GM18520 (cell line): Measurements from ENCODE around the gene HS6ST1.

Source experiments
- ATAC-seq: cut with Tn5 transposase; IDR thresholded peaks from one replicate; pipeline ENCODE4 v1.9.1; 2021; ENCODE audit not compliant: unreplicated experiment

The HS6ST1 gene

GRCh38 chr2:128249555-128249954, 69.1 kb downstream of the HS6ST1 start:
- no peak for ATAC-seq

- ATAC-seq, result no peak
Observed at GRCh38 chr2:128245813-128246212, 72.9 kb downstream of the HS6ST1 start.

- ATAC-seq, result no peak
Observed at GRCh38 chr2:128241896-128242295, 76.8 kb downstream of the HS6ST1 start.

GRCh38 chr2:128237911-128238697, 80.6 kb downstream of the HS6ST1 start:
- ATAC-seq, result no peak

GRCh38 chr2:128237081-128237534, 81.6 kb downstream of the HS6ST1 start:
- no peak for ATAC-seq

- no peak for ATAC-seq
Observed at GRCh38 chr2:128236491-128237035, 82.1 kb downstream of the HS6ST1 start.

GRCh38 chr2:128235581-128235980, 83.1 kb downstream of the HS6ST1 start:
- ATAC-seq, result no peak

GRCh38 chr2:128234613-128235012, 84.1 kb downstream of the HS6ST1 start:
- no peak for ATAC-seq

GRCh38 chr2:128233790-128234395, 84.8 kb downstream of the HS6ST1 start:
- no peak for ATAC-seq

- ATAC-seq, result peak; percentile 92
Observed at GRCh38 chr2:128232965-128233789, 85.5 kb downstream of the HS6ST1 start.

GRCh38 chr2:128228894-128229293, 89.8 kb downstream of the HS6ST1 start:
- no peak for ATAC-seq

- no peak for ATAC-seq
Observed at GRCh38 chr2:128227862-128228261, 90.8 kb downstream of the HS6ST1 start.

- ATAC-seq, result no peak
Observed at GRCh38 chr2:128219891-128220290, 98.8 kb downstream of the HS6ST1 start.

GRCh38 chr2:128217671-128218070, 101.0 kb downstream of the HS6ST1 start:
- no peak for ATAC-seq

GRCh38 chr2:128215897-128216642, 102.6 kb downstream of the HS6ST1 start:
- ATAC-seq, result no peak
